HepG2 (cell line): Measurements from ENCODE around the gene EPHA4. TPM values are rescaled to one million over a fixed set of nuclear protein-coding genes. Genes with fewer than 3 reads are reported as not detected.

Experiments used
- ATAC-seq: fragments of 200-7000 bp; cut with Tn5 transposase; 3 replicates; pipeline ENCODE4 v1.9.1; 2020; ENCODE audit warnings: mild to moderate bottlenecking, moderate library complexity
- BruUV-seq: library from RNA; stranded (reverse); fragments of 400-500 nt; replicated peaks from 2 replicates; lab custom pipeline; 2021; lab: Mats Ljungman, UMichigan
- CTCF ChIA-PET: fragments of 300-600 bp; formaldehyde crosslinking; extraction: SDS; loops from one replicate; lab custom pipeline; 2021; ENCODE audit warnings: low total read pairs, inconsistent platforms, low intra/inter-chr PET ratio; lab: Yijun Ruan, JAX
- POLR2A ChIA-PET: fragments of 350-600 bp; sonication (Branson Sonifier 250); formaldehyde crosslinking; loops from one replicate; lab custom pipeline; 2020; ENCODE audit warnings: antibody characterized with exemption, inconsistent platforms; lab: Yijun Ruan, JAX
- DNase-seq: peaks from one replicate; pipeline ENCODE4 v3.0.0-alpha.2; 2015; ENCODE audit warnings: low spot score
- FAIRE-seq: peaks from 3 replicates; lab custom pipeline; 2011; peaks lifted over from hg19 to GRCh38; lab: Jason Lieb, UNC
- H2AFZ ChIP-seq: one replicate; pipeline ENCODE4 v1.6.1; 2011; ENCODE audit warnings: low read length, inconsistent platforms
- H3K27ac ChIP-seq: fragments of 300-600 bp; 3 replicates; pipeline ENCODE4 v1.8.0; 2011; ENCODE audit warnings: mixed run types, mild to moderate bottlenecking, mixed read lengths, low read length, inconsistent platforms; ENCODE audit not compliant: insufficient read depth; ENCODE audit errors: extremely low read length
- H3K27me3 ChIP-seq, 2 experiments: fragments of 200-600 bp in 1 of 2; 2 replicates in 1 of 2; 3 replicates in 1 of 2; pipeline versions ENCODE4 v1.6.0 to v1.8.0; 2011; ENCODE audit warnings: low read length in 2 of 2, mild to moderate bottlenecking in 2 of 2, moderate library complexity in 2 of 2, inconsistent platforms in 1 of 2; ENCODE audit not compliant: insufficient read depth in 2 of 2, control insufficient read depth in 1 of 2
- H3K36me3 ChIP-seq, 2 experiments: fragments of 200-600 bp in 1 of 2; replicated peaks in 1 of 2; 2 replicates in 1 of 2; 3 replicates in 1 of 2; pipeline versions ENCODE4 v1.5.1 to v1.8.0; 2011; ENCODE audit warnings: low read length in 2 of 2, inconsistent platforms in 1 of 2; ENCODE audit not compliant: insufficient read depth in 2 of 2, control insufficient read depth in 1 of 2
- H3K4me1 ChIP-seq: 2 replicates; pipeline ENCODE4 v1.5.1; 2012; ENCODE audit warnings: low read length, inconsistent platforms; ENCODE audit not compliant: insufficient read depth
- H3K4me2 ChIP-seq: 2 replicates; pipeline ENCODE4 v1.6.0; 2011; ENCODE audit warnings: low read depth, low read length, inconsistent platforms
- H3K4me3 ChIP-seq, 3 experiments: fragments of 200-600 bp in 1 of 3; sonication (generic), shearing (Covaris generic) in 1 of 3; replicated peaks in 1 of 3; 2 replicates each; pipeline ENCODE4 v1.5.1; 2011 to 2016; ENCODE audit warnings: low read length in 3 of 3, inconsistent platforms in 2 of 3, low read depth in 2 of 3, mild to moderate bottlenecking in 2 of 3, control low read depth in 1 of 3, mixed read lengths in 1 of 3; ENCODE audit not compliant: insufficient read depth in 1 of 3
- H3K79me2 ChIP-seq: one replicate; pipeline ENCODE4 v1.6.1; 2011; ENCODE audit warnings: low read length, inconsistent platforms; ENCODE audit not compliant: insufficient read depth
- H3K9ac ChIP-seq: 2 replicates; pipeline ENCODE4 v1.6.0; 2011; ENCODE audit warnings: mild to moderate bottlenecking, low read depth, low read length, inconsistent platforms; ENCODE audit not compliant: insufficient read depth
- H3K9me3 ChIP-seq: 2 replicates; pipeline ENCODE4 v1.5.1; 2012; ENCODE audit warnings: mild to moderate bottlenecking, low read length
- H4K20me1 ChIP-seq: 2 replicates; pipeline ENCODE4 v1.6.0; 2011; ENCODE audit warnings: inconsistent platforms, mild to moderate bottlenecking, low read length, moderate library complexity; ENCODE audit not compliant: insufficient read depth
- CEBPB ChIP-seq: IDR thresholded peaks from 2 replicates; pipeline ENCODE4 v1.6.1; 2011; ENCODE audit warnings: low read depth, low read length, improper control_type of control experiment, borderline replicate concordance
- KDM2A ChIP-seq: sonication (generic); formaldehyde crosslinking; IDR thresholded peaks from 2 replicates; pipeline ENCODE4 v1.4.0; 2020; ENCODE audit warnings: low read depth, missing genetic modification reagents, borderline replicate concordance
- KLF6 ChIP-seq: IDR thresholded peaks from 2 replicates; pipeline ENCODE4 v1.8.0; 2016; ENCODE audit warnings: missing biosample characterization, missing genetic modification reagents
- SPEN ChIP-seq: sonication (generic); formaldehyde crosslinking; IDR thresholded peaks from 2 replicates; pipeline ENCODE4 v1.5.1; 2020; ENCODE audit warnings: low read depth, mild to moderate bottlenecking, missing genetic modification reagents
- TCF7L2 ChIP-seq: IDR thresholded peaks from 2 replicates; pipeline ENCODE4 v1.6.1; 2011; ENCODE audit warnings: mild to moderate bottlenecking, low read depth, low read length, moderate library complexity
- ZNF101 ChIP-seq: sonication (generic); formaldehyde crosslinking; IDR thresholded peaks from 2 replicates; pipeline ENCODE4 v1.4.0; 2020; ENCODE audit warnings: mild to moderate bottlenecking, low read depth, missing genetic modification reagents, borderline replicate concordance
- ZNF274 ChIP-seq: sonication (generic); formaldehyde crosslinking; IDR thresholded peaks from 2 replicates; pipeline ENCODE4 v1.5.1; 2020; ENCODE audit warnings: mild to moderate bottlenecking, missing genetic modification reagents
- ZNF33B ChIP-seq: sonication (generic); formaldehyde crosslinking; IDR thresholded peaks from 2 replicates; pipeline ENCODE4 v1.5.1; 2020; ENCODE audit warnings: mild to moderate bottlenecking, missing genetic modification reagents
- ZNF747 ChIP-seq: sonication (generic); formaldehyde crosslinking; IDR thresholded peaks from 2 replicates; pipeline ENCODE4 v1.8.1; 2023; ENCODE audit warnings: missing genetic modification reagents, mild to moderate bottlenecking, borderline replicate concordance
- ZNF75D ChIP-seq: sonication (generic); formaldehyde crosslinking; IDR thresholded peaks from 2 replicates; pipeline ENCODE4 v1.8.1; 2023; ENCODE audit warnings: missing genetic modification reagents, mild to moderate bottlenecking, borderline replicate concordance
- WGBS: methylation state at CpG from one replicate; pipeline ENCODE4 v1.1.6; 2017; ENCODE audit warnings: low lambda C conversion rate; 5-methylcytosine and 5-hydroxymethylcytosine counted together
- in situ Hi-C: cut with HindIII; loops from 2 replicates; pipeline ENCODE4 v1.10.0; 2017; ENCODE audit warnings: low pct_unique_long_range_greater_than_20kb; ENCODE audit not compliant: extremely low pct_ligation_motif_present
- intact Hi-C: fragments of 100-400 bp; cut with micrococcal nuclease; formaldehyde crosslinking; loops from one replicate; pipeline ENCODE4 v1.10.0; 2022; ENCODE audit not compliant: unreplicated experiment
- polyA plus RNA-seq, 8 experiments: library from polyadenylated mRNA; depleted of rRNA in 3 of 8; stranded (reverse) in 7 of 8; unstranded in 1 of 8; fragments of >200 nt; fragmentation: Illumina TruSeq in 4 of 8; extraction: Trizol in 4 of 8; gene quantifications; 2 replicates each; pipeline versions ENCODE4 v1.2.1 to v1.2.3, GENCODE V29; 2011 to 2016; ENCODE audit warnings: low read depth in 4 of 8, missing spikeins in 1 of 8, mixed read lengths in 1 of 8; ENCODE audit not compliant: insufficient read depth in 1 of 8
- total RNA-seq, 5 experiments: library from RNA; depleted of rRNA; stranded (reverse); fragments of >200 nt; fragmentation: Illumina TruSeq; extraction: Trizol; gene quantifications; 2 replicates each; pipeline ENCODE4 v1.2.3, GENCODE V29; 2016; ENCODE audit warnings: low read depth in 1 of 5
- TF ChIP-seq, protein P1 (sequence below): sonication (generic); formaldehyde crosslinking; IDR thresholded peaks from 2 replicates; pipeline ENCODE4 v1.8.1; 2023; ENCODE audit warnings: mild to moderate bottlenecking, inconsistent platforms, moderate library complexity, missing genetic modification reagents, borderline replicate concordance
- TF ChIP-seq, protein P2 (sequence below): sonication (generic); formaldehyde crosslinking; IDR thresholded peaks from 2 replicates; pipeline ENCODE4 v1.4.0; 2020; ENCODE audit warnings: missing genetic modification reagents

The EPHA4 gene
- total and polyA plus RNA-seq, 2 of the 13 experiments (the other 11 are each of a cell fraction or from before 2014, with no cell fraction given): not detected

DNA sequence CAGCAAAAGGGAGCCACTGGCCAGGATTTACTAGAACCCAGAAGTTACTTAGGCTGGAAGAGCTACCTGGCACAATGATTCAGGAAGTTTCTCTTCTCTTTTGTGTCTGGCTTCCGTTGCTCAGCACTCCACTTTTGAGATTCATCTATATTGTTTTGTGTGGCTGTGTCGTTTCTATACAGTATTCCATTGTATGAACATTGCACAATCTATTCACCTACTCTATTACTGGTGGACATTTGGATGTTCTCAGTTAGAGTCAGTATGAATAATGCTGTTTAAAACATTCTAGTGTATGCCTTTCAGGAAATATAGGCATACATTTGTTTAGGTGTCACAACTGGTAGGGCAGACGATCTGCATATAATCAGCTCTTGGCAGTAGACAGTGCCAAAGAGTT, 36.3 kb upstream of the EPHA4 start:
- Histone ChIP-seq H3K4me1 (no peaks in the 10 kb centered on the region), H3K4me3 (no peak overlapping the region), H3K9me3 (no peaks in the 10 kb centered on the region), H3K4me2 (no peak overlapping the region), H4K20me1 (no peaks in the 10 kb centered on the region), H3K9ac (no peak overlapping the region)
- POLR2A ChIA-PET: no interaction called here
- ATAC-seq: no peak
- CTCF ChIA-PET: no interaction called here
- intact Hi-C loops: no loop called here
- TF ChIP-seq ZNF75D (CRISPR knock-in tag) (no peak), CEBPB (peak; percentile 62)
- TF ChIP-seq, all 625 proteins: peak for 1
- in situ Hi-C loops: no loop called here
- Histone ChIP-seq H2AFZ (no peak overlapping the region), H3K27me3 (no peaks in the 10 kb centered on the region), H3K36me3 (no peaks in the 10 kb centered on the region), H3K27ac (no peak overlapping the region), H3K79me2 (no peaks in the 10 kb centered on the region)
- 3% methylated on average over 3 of the region's 3 CpGs for WGBS
- DNase-seq (no peak), FAIRE-seq (no peak)
- BruUV-seq: no TSS peak

DNA sequence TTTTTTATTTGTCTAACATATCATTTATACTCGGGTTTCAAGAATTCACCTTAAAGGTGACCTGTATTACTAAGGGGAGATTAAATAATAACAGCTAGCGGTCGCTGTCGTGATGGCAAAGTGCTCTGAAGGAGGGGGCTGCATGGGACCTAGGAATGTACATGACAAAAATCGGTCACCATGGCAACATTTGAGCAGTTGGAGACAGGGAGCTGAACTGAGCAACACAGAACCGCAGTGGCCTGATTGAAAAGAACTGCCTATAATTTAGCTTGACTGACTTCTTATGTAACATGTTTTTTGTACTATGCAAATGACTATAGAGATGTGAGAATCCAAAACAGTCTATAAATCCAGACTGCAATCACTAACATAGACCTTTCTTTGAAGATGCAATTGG, 34.3 kb upstream of the EPHA4 start:
- ChIA-PET POLR2A (no interaction called here), CTCF (no interaction called here)
- no peak overlapping the region for H2AFZ ChIP-seq
- H3K4me2 ChIP-seq: no peak overlapping the region
- FAIRE-seq: no peak
- DNase-seq: no peak
- TF ChIP-seq ZNF33B (CRISPR knock-in tag) (no peak), SPEN (CRISPR knock-in tag) (no peak), KLF6 (CRISPR knock-in tag) (no peak), ZNF747 (no peak), ZNF101 (no peak), ZNF274 (CRISPR knock-in tag) (no peak), TCF7L2 (no peak), KDM2A (CRISPR knock-in tag) (no peak)
- TF ChIP-seq, protein P1, sequence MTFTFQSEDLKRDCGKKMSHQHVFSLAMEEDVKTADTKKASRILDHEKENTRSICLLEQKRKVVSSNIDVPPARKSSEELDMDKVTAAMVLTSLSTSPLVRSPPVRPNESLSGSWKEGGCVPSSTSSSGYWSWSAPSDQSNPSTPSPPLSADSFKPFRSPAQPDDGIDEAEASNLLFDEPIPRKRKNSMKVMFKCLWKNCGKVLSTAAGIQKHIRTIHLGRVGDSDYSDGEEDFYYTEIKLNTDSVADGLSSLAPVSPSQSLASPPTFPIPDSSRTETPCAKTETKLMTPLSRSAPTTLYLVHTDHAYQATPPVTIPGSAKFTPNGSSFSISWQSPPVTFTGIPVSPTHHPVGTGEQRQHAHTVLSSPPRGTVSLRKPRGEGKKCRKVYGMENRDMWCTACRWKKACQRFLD: no peak
- TF ChIP-seq, protein P2, sequence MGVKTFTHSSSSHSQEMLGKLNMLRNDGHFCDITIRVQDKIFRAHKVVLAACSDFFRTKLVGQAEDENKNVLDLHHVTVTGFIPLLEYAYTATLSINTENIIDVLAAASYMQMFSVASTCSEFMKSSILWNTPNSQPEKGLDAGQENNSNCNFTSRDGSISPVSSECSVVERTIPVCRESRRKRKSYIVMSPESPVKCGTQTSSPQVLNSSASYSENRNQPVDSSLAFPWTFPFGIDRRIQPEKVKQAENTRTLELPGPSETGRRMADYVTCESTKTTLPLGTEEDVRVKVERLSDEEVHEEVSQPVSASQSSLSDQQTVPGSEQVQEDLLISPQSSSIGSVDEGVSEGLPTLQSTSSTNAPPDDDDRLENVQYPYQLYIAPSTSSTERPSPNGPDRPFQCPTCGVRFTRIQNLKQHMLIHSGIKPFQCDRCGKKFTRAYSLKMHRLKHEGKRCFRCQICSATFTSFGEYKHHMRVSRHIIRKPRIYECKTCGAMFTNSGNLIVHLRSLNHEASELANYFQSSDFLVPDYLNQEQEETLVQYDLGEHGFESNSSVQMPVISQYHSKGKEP: no peak
- WGBS: 1% methylated on average over 6 of the region's 6 CpGs
- H3K36me3 ChIP-seq: no peaks in the 10 kb centered on the region
- intact Hi-C loops (no loop called here), in situ Hi-C loops (no loop called here)
- no TSS peak for BruUV-seq
- no peaks in the 10 kb centered on the region for H3K27me3 ChIP-seq
- H3K27ac ChIP-seq: no peak overlapping the region
- ATAC-seq: no peak
- H3K9me3 ChIP-seq: no peaks in the 10 kb centered on the region
- H3K9ac ChIP-seq: no peak overlapping the region
- H3K4me1 ChIP-seq: no peaks in the 10 kb centered on the region
- H3K4me3 ChIP-seq: no peak overlapping the region
- no peaks in the 10 kb centered on the region for H4K20me1 ChIP-seq
- H3K79me2 ChIP-seq: no peaks in the 10 kb centered on the region
